HG02981 (cell line): ENCODE results near the gene KCTD10.

Experiments used
- ATAC-seq: cut with Tn5 transposase; IDR thresholded peaks from one replicate; pipeline ENCODE4 v1.9.1; 2021; ENCODE audit warnings: mild to moderate bottlenecking, moderate library complexity; ENCODE audit not compliant: unreplicated experiment

KCTD10 gene, protein sequence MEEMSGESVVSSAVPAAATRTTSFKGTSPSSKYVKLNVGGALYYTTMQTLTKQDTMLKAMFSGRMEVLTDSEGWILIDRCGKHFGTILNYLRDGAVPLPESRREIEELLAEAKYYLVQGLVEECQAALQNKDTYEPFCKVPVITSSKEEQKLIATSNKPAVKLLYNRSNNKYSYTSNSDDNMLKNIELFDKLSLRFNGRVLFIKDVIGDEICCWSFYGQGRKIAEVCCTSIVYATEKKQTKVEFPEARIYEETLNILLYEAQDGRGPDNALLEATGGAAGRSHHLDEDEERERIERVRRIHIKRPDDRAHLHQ

DNA sequence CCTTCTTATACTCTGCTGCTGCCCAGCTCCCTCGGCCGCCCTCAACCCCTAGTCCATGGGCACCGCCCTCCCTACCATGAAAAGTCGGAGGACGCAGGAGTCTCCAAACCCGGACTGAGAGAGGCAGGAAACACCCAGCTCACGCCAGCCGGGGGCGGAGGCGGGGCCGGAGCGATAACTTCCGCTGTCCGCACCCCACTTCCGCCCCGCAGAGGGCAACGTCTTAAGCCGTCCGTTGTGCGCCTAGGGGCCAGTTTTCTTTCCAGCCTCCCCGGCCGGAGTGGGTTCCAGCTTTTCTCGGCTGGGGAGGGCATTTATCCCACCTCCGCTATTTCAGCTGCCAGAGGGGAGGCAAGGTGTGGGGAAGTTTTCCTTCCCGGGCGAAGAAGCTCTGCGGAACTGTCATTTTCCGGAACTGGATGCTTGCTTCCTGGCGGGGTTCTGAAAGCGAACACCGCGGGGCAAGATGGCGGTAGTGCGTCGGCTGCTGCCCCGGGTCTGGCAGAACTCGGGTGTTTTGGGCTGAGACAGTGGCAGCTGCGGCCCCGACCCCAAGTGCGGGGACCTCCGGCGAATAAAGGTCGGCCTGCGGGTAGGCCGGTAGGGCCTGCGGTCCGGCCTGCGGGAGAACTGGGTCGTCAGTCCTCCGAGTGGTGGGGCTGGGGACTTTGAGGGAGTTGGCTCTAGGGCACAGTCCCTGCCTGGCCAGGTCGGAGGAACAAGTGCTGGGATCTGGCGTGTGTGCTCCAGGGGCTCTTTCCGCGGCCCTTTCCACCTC is at the start of gene KCTD10, which contains the start of gene UBE3B:
KCTD10 (minus strand) TSS at position 116 of the 778 bp plus-strand sequence; CDS start at position 78, 38 bp downstream.
UBE3B (plus strand) TSS at position 450 of the 778 bp plus-strand sequence. CDS start 5,918 bp downstream, outside the sequence.
- ATAC-seq, result peak; percentile 94

DNA sequence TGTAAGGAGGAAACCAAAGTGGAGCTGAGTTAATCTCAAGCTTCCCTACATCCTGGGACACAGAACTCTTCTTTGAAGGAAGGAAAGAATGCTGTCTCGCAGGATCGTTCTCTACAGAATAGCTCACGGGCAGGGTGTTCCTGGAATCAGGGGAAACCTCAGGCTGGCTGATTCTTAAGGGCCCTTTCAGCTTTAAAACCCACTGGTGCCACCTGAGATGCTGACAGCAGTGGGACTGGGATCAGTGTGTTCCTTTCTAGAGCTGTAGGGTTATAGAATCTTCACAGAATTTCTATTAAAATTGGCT is 48.1 kb upstream of the KCTD10 start:
- ATAC-seq, result no peak

DNA sequence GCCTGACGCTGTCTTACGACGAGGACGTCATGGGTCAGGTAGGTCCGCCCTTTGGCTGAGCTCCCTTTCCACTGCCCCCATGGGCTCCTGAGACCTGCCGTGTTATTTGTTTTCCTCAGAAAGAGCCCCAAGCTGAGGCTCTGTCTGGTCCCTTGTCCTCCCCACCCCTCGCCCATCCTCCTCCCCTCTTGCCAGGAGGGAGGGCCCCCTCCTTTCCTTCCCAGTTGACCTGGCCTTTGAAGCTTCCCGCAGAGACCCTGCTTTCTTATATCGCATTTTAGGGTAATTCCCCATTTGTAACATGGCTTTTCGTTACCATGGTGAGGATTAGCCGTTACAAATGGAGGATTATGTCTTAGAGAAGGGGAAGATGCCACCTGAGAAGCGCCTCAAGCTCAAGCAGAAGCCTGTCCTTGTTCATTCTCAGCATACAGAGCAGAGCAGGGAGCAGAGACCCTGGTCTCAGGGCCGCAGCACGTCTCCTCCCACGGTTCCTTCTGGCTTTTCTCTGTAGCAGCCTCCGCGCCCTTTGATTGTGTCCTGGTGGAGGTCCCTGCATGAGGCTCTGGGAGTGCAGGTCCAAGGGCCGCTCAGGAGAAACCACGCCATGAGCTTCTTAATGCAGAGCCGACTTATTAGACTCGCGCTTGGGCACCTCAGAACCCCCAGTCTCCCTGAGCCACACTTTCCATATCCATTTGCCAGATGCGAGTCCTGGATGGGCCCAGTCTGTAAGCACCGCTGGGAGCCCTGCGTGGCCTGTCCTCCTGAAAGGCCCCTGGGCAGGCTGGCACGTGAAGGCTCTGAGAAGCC is 47.6 kb upstream of the KCTD10 start:
- ATAC-seq, result no peak

DNA sequence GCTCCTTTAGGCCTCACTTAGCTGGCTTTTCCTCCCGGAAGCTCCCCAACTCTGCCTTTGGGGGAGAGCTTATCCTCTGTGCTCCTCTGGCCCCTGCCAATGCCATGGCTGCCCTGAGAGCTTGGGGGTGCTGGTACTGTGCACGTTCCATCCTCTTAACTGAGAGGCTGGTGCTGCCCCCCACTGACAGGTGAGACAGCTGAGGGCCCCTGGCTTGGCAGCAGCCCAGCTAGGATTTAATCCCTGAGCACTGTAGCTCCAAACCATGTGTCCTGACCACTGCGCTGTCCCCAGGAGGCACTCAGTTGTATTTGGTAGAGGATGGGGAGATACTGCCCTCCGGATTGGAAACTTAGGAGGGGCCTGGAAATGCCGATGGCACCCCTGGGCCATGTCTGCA is 46.4 kb upstream of the KCTD10 start:
- ATAC-seq, result no peak

DNA sequence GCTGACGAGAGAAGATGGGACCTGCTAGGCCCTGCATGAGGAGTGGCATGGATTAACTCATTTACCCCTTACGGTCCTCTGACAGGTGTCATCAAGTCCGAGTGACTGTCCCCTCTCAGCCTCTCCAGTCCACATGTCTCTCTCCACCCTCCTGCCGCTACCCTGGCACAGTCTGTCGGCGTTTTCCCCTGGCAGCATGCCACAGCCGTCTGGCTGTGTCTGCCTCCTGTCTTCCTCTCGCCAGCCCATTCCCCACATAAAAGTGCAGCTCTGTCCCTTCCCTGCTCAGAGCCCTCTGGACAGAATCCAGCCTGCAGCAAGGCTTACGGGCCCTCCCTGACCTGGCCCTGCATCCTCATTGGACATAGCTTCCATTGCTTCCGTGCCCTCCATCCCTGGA is 46.0 kb upstream of the KCTD10 start:
- ATAC-seq, result no peak

DNA sequence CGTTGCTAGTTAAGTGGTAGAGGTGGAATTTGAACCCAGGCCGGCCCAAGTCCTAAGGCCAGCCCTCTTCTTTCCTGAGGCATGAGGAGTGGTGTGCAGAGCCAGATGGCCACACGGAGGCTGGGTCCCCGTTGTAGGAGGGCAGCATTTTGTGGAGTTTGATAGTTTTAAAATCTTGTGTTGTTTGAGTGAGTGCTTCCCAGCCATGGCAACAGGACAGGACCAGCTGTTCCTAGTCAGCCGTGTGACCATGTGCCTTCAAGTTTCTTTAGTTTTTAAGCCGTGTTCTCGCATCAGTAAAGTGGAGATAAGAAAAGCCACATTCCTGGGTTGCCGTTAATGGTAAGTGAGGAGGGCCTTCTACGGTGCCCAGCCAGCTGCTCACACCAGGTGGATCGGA is 44.7 kb upstream of the KCTD10 start:
- ATAC-seq, result no peak

DNA sequence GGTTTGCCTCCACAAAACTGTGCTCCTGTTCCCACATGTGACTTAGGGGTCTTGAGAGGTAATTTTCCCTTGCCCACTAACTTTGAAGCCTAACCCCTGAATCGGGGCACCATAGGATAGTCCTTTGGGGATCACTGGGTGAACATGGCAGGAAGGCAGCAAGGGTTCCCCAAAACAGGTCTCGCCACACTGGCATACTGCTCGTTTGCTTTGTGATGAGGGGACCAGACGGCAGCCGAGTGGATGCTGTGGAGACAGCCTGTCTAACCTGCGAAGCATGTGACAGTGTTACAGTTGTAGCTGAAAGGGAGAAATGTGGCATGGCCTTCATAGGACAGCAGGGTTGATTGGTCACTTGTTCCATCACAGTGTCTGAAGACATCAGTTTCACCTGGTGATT is 42.7 kb upstream of the KCTD10 start:
- no peak for ATAC-seq

DNA sequence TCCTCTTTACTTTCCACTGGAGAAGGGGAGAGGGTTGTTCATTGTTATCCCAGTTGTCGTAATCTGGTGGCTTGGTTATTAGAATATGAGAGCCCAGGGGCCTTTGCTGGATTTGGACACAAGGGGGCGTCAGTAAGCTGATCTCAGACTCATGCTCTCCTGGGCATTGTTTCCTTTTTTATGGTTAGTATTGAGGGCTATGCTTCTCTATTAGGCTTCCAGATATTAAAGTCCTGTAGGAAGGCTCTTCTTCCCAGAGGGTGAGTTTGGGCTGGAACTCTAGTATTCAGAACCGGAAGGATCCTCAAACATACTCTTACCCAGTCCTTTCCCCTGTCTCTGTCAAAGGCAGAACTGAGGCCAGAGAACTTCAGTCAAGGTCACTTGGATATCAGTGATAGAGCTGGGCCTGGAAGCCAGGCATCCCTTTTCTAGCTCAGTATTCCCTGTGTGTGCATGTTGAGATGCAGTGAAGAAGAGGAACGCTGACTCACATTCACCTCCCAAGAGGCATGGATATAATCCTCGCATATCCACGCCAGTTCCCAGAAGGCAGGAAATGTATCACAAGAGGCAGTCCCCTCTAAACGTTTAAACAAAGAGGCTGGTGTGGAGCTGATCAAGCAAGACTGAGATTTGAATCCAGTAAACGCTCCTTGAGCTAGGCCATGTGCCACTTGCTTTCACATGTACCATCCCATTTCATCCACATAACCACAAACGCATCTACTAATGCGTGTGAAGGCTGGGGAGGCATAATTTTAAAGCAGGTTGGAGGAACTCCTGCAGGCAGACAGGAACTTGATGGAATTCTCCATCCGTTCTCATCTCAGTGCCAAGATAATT is 41.9 kb upstream of the KCTD10 start:
- ATAC-seq, result no peak

DNA sequence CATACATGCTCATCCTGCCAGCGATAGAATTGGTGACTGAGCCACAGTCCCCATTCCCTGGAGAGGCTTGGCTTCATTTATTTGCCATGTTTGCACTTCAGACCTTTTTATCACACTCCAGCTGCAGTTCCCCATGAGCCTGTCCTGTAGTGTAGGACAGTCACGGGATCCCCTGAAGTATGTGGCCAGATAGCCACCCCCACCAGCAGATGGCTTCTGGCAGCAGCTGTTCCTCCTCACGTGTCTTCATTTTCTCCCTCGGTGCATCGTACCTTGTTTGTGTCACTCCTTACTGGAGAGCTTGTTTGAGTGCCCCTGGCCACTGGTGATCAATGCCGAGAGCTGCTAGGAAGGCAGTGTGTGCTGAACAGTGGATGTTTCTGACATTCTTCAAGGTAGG is 40.5 kb upstream of the KCTD10 start:
- no peak for ATAC-seq

DNA sequence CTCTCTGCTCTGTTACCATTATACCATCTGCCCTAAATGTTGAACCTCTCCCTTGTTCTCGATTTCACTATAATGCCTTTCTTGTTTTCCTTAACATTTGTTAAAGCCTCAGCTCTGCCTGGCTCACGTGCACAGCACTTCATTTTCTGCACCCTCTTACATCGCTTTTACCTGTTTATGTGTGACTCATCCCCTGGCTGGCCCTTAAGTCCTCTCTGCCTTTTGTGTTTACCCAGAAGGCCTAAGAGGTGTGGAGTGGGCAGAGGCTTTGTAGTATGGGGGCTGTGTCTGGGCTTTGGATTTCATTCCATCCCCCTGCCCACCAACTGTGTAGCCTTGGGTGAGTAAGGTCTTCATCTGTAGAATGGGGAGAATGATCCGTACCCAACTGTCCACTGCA is 36.9 kb upstream of the KCTD10 start:
- no peak for ATAC-seq

DNA sequence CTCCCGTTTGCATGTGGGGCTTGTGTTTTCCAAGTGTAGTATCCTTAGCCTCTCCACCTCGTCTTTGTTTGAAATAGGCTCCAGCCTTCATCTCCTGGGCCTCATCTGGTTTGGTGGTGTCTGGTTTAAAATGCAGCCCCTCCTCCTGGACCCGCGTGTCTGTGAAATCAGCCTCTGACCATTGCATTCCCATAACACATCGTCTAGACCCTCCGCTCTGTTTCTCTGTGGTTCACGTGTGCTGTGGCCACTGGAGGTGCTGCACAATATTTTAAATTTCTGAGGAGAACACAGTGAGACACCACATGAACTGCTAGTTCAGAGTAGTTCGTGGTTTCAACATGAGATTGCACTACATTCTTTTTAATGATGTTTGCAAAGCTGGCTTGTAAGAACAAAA is 36.0 kb upstream of the KCTD10 start:
- ATAC-seq, result no peak

DNA sequence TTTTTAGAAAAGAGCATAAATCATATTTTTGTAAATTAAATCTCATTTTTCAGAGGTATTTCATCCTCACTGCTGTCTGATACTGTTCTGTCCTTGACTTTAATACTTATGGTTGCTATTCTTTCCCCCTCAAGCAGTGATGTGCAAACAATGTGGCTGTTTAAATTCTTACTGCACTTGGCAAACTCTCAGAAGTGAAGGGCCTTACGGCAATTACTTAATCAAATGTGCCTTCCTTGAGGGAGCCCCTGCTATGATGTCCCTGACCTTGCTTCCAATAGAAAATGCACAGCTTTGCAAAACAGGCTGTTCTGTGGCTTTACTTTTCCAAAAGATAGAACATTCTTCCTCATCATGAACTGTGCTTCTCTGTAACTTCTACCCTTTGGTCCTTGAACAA is 35.5 kb upstream of the KCTD10 start:
- ATAC-seq, result no peak

DNA sequence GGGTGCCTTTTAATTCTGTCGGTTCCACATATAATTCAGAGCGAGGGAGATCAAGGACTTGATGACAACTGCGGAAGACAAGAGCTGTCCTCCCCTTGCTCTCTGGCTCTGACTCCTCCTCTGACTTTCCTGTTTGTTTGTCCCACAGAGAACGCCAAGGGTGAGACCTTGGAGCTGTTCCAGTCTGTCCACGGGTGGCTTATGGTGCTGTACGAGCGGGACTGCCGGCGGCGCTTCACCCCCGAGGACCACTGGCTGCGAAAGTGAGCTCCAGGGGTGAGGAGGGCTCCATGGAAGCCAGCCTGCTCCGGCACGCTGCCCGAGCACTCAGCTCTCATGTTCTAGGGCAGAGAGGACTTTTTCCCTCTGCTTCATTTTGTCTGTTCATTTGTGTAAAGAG is 33.1 kb upstream of the KCTD10 start:
- no peak for ATAC-seq

DNA sequence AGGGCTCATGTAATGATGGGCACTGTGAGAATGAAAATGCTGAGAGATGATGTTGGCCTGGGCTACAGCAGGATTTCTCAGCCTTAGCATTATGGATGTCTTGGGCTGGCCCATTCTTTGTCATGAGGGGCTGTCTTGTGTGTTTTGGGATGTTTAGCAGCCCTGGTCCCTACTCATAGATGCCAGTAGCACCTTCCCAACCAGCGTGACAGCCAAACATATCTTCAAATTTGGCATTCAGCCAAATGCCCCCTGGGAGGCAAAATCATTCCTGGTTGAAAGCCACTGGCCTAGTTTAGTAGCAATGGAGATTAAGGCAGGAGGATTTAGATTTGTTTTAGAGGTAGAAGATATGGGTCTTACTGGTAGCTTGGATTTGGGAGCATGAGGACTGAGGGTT is 27.0 kb upstream of the KCTD10 start:
- no peak for ATAC-seq

DNA sequence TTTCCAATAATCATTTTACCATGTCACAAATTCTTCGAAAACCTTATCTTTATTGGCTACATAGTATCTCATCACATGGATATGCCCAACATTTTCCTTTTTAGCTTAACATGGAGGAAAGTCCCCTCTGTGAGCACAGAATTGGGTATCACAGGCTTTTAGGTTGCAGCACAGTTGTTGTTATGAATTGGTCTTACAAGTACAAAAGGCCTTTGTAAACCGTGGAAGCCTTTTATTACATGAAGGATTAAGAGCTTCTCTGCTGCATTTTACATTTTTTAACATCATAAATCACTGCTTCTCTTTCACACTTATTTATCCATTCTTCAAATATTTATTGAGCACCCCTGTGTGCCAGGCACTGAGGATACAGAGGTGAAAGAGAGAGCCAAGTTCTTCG is 26.5 kb upstream of the KCTD10 start:
- no peak for ATAC-seq

DNA sequence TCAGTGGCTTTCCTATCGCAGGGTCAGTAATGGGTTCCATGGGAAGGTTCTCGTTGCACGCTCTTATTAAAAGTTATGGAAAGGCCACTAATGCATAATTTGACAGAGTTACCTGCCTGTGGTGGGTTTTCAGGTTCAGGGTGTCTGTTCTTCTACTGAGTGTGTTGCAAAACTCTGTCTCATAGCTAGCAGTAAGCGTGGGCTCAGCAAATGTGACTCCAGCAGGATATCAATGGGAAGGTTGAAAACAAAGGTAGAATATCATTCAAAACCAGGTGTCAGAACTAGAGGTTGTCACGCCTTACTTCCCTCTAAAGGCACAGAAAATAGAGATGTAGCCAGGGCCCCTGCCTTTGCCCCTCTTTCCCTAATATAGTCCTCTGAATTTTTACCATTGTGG is 25.2 kb upstream of the KCTD10 start:
- ATAC-seq, result no peak

DNA sequence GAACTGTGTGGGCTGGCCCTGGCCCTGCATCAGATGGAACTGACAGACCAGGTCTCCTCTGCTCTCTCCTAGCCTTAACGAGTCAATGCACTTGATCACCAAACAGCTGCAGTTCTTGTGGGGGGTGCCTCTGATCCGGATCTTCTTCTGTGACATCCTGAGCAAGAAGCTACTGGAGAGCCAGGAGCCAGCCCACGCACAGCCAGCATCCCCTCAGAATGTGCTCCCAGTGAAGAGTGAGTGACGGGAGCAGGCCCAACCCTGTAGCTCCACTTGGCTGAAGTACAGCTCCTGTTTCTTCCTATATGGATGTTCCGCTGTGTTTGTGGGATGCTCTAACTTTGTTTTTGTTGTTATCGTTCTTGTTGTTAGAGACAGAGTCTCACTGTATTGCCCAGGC is 24.2 kb upstream of the KCTD10 start:
- ATAC-seq, result no peak

DNA sequence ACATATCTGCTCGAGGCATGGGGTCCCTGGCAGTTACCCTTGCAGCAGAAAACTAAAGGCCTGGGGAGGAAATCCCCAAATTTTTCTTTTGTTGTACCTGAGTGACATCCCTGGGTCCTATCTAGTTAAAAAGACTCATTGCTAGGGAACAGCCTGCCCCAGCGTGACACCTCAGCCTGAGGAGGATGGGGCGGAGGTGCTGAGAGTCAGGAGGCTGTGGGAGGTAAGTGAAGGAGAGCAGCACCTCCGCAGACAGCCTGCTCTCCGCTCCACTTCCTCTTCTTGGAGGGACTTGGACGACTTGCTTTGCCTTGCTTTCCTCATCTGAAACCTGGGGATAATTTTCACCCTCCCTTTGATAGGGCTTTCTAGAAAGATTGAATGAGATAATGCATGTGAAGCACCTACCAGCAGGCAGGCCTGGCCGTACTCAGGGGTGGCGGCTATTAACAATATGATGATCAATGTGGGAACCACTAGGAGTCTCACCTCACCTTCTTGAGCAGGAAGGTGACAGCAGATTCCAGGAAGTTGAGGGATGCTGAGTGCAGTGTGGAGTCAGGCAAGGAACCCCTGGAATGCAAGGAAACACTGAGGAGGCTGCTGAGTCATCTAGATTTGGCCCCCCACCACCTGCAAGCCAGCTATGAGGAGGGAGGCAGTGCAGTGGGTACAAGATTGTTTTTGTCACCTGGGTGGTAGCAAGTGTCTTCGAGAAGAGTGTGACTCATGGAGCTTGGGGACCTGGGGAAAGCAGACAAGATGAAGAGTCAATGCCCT is 23.5 kb upstream of the KCTD10 start:
- no peak for ATAC-seq

DNA sequence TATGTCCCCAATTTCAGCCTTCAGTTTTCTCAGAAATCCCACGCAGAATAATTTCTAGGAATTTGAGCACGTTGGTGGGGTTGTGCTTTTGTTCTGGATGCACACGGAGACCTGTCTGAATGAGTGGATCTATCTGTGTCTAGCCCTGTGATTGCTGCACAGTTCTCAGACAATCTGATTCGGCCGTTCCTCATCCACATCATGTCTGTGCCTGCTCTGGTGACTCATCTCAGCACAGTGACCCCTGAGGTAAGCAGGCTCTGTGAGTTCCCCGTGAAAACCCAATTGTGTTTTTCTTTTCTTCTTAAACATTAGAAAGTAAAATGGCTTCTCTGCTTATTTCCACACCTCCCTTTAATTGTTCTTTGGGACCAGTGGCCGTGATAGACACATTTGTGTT is 20.6 kb upstream of the KCTD10 start:
- no peak for ATAC-seq

DNA sequence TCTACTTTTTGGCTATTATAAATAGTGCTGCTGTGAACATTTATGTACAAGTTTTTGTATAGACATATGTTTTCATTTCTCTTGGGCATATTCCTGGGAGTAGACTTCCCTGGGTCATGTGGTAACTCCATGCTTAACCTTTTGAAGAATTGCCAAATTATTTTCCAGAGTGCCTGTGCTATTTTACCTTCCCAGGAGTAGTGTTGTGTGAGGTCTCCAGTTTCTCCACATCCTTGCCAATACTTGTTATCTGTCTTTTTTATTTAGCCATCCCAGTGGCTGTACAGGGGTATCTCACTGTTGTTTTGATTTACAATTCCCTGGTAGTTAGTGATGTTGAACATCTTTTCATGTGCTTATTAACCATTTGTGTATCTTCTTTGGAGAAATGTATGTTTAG is 19.2 kb upstream of the KCTD10 start:
- no peak for ATAC-seq
